Type B pancreatic cell (in vitro differentiated cells): ENCODE measurements around the gene MSMP. TPM values are rescaled to one million over a fixed set of nuclear protein-coding genes. Genes with fewer than 3 reads are reported as not detected.

Experiments
- DNase-seq: peaks from one replicate; pipeline ENCODE4 v3.0.0; 2021; ENCODE audit warnings: mixed read lengths; ENCODE audit not compliant: unreplicated experiment; ENCODE audit errors: extremely low spot score
- H3K27ac Mint-ChIP-seq: 2 replicates; pipeline ENCODE4 v1.8.0; 2021; ENCODE audit warnings: mild to moderate bottlenecking, mixed read lengths
- H3K27me3 Mint-ChIP-seq: 2 replicates; pipeline ENCODE4 v1.8.0; 2021; ENCODE audit warnings: mixed read lengths
- H3K36me3 Mint-ChIP-seq: 2 replicates; pipeline ENCODE4 v1.8.0; 2021; ENCODE audit warnings: mixed read lengths
- H3K4me1 Mint-ChIP-seq: one replicate; pipeline ENCODE4 v1.8.0; 2021; ENCODE audit warnings: mixed read lengths; ENCODE audit not compliant: unreplicated experiment
- H3K4me3 Mint-ChIP-seq: 2 replicates; pipeline ENCODE4 v1.8.0; 2021; ENCODE audit warnings: mild to moderate bottlenecking, mixed read lengths
- H3K9me3 Mint-ChIP-seq: 2 replicates; pipeline ENCODE4 v1.8.0; 2021; ENCODE audit warnings: mixed read lengths
- CTCF ChIP-seq: fragments of 200-600 bp; sonication (generic); conservative IDR thresholded peaks from 2 replicates; pipeline ENCODE4 v1.5.0; 2021; ENCODE audit warnings: antibody characterized with exemption, mild to moderate bottlenecking
- microRNA-seq: library from miRNA; unstranded; fragments of <30 nt; microRNA quantifications from one replicate; pipeline ENCODE4, GENCODE V29; 2020
- total RNA-seq: library from RNA; stranded (reverse); gene quantifications from 2 replicates; pipeline ENCODE4 v1.2.1, GENCODE V29; 2021; ENCODE audit warnings: low replicate concordance

The MSMP gene
- total RNA-seq, 1 donor from 2014 or later = not detected

DNA sequence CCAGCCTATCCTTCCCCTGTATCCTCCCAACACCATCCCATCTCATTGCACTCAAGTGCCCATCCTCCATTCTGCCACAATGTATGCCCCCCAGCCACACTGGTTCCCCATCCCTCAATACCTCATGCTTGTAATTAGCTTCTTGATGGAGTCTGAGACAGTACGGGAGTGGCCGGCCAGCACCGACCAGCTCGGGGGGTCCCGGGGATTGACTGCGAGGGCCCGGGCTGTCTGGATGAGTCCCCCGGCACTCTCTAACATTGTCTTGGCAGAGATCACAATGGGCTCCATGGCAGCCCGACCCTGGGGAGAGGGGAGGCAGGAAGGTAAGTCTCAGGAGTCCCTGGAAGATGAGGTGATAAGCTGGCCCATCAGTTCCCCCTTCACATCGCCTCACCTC lies 47.1 kb downstream of the MSMP start:
- Mint-ChIP-seq H3K9me3 (no peaks in the 10 kb centered on the region), H3K4me1 (no peaks in the 10 kb centered on the region), H3K27ac (no peak overlapping the region), H3K36me3 (peaks cover 46% of the 10 kb centered on the region), H3K27me3 (no peaks in the 10 kb centered on the region), H3K4me3 (no peak overlapping the region)
- no peak for TF ChIP-seq CTCF
- no peak for DNase-seq

DNA sequence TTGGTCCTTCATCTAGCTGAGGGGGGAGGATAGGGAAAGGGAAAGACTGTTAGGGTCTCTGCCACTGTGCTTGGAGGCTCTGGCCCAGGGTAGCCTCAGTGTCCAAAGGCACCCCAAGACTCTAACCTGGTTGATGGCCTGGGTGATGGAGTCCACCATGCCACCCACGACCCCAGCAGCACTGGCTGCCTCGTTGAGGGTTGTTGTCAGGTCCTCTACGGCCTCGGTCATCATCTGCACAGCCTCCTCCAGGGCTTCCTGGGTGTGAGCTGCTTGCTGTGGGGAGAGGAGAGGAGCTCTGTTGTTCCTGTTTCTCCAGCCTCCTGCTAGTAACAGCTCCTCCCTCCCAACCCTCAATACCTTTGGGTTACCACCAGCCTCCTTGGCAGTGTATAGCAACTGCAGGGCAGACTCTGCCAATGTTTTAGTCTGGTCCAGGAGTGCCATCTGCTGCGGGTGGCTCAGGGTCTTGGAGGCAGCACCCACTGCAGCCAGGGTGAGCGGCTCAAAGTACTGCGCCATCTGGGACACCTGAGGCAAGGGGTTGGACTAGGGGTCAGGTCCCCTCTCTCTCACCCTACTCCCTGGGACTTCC lies 48.1 kb downstream of the MSMP start:
- no peaks in the 10 kb centered on the region for H3K27me3 Mint-ChIP-seq
- no peaks in the 10 kb centered on the region for H3K9me3 Mint-ChIP-seq
- H3K36me3 Mint-ChIP-seq = peaks cover 45% of the 10 kb centered on the region
- no peak overlapping the region for H3K27ac Mint-ChIP-seq
- H3K4me3 Mint-ChIP-seq = no peak overlapping the region
- TF ChIP-seq CTCF = no peak
- H3K4me1 Mint-ChIP-seq = no peaks in the 10 kb centered on the region
- no peak for DNase-seq

DNA sequence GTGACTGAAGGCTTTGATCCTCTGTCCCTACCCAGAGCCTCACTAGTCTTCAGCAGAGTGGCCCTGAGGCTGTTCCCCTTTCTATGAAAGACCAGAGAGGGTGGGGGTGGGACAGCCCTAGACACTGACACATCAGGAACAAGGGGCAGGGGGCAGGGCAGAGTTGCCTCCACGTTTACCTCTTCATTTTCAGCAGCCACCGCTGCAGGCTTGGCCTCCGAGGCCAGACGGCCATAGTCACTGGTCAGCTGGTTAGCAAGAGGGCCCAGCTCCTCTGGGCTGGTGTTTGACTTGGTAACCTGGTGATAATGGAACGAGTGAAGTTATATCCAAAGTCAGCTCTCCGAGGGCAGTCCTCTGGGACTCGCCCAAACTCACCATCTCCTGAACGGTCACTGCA lies 48.7 kb downstream of the MSMP start:
- TF ChIP-seq CTCF = no peak
- no peak for DNase-seq
- H3K27ac Mint-ChIP-seq = no peak overlapping the region
- H3K27me3 Mint-ChIP-seq = no peaks in the 10 kb centered on the region
- peaks cover 40% of the 10 kb centered on the region for H3K36me3 Mint-ChIP-seq
- H3K9me3 Mint-ChIP-seq = no peaks in the 10 kb centered on the region
- H3K4me1 Mint-ChIP-seq = no peaks in the 10 kb centered on the region
- no peak overlapping the region for H3K4me3 Mint-ChIP-seq

DNA sequence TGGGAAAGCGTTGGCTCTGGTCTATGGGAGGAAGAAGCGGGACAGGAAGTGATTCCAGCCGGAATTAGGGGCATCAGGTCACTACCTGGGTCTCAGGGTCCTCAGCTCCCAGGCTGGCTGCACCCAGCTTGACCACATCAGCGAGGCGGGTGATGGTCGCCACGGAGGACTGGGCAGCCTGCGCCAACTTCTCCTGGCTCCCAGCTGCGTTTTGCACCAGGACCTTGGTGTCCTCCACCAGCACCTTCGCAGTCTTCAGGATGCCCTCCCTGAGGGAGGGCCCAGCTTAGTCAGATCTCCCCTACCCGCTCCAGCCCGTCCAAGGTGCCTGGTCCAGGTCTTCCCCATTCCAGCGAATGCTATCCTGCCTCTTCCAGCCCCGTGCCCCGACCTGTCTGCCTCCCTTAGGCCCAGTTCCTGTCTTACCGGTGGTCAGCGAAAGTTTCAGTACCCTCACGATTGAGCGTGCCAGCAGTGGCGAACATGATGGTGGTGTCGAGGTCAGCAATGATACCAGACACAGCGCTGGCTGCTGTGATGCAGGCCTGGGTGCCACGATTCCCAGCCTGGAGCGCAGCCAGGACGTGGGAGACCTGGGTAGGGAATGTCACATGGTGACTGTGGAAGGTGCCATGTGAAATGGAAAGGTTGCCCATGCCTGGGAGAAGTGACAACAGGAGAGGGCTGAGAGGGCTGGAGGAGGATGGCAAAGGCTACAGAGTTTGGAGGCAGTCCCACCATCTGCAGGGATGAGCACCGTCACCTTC lies 50.0 kb downstream of the MSMP start:
- no peak overlapping the region for H3K4me3 Mint-ChIP-seq
- H3K4me1 Mint-ChIP-seq = no peaks in the 10 kb centered on the region
- no peak for DNase-seq
- H3K27me3 Mint-ChIP-seq = no peaks in the 10 kb centered on the region
- no peaks in the 10 kb centered on the region for H3K9me3 Mint-ChIP-seq
- H3K27ac Mint-ChIP-seq = no peak overlapping the region
- no peak for TF ChIP-seq CTCF
- peaks cover 38% of the 10 kb centered on the region for H3K36me3 Mint-ChIP-seq

Small RNA genes within 50 kb of the gene (microRNA-seq; reads per million reads assigned to microRNA genes)
- gene MIR6852 (not detected), gene MIR6853 (not detected)

Other genes starting within 250 kb of the MSMP start
- 30.6 and 42.4 TPM in 2 replicates for gene TESK1, start 149.0 kb downstream of the MSMP start, total RNA-seq
- 1.5 and 2.8 TPM in 2 replicates for gene CD72, start 135.9 kb downstream of the MSMP start, total RNA-seq
- gene SIT1, start 103.3 kb downstream of the MSMP start, total RNA-seq = not detected in 2 replicates
- gene RMRP, start 96.3 kb downstream of the MSMP start, total RNA-seq = 16,039 and 18,328 TPM in 2 replicates
- gene CCDC107, start 96.0 kb downstream of the MSMP start, total RNA-seq = 15.6 and 17.2 TPM in 2 replicates
- 7.1 and 14.2 TPM in 2 replicates for gene ARHGEF39, start 89.1 kb downstream of the MSMP start, total RNA-seq
- 1.5 TPM in 1 of 2 replicates, not detected in the other for gene CA9, start 80.3 kb downstream of the MSMP start, total RNA-seq
- gene TPM2, start 64.4 kb downstream of the MSMP start, total RNA-seq = 17.7 and 241 TPM in 2 replicates
- gene TLN1, start 22.1 kb downstream of the MSMP start, total RNA-seq = 136 and 164 TPM in 2 replicates
- gene CREB3, start 21.6 kb downstream of the MSMP start, total RNA-seq = 29.1 and 36.4 TPM in 2 replicates
- gene GBA2, start 5.0 kb downstream of the MSMP start, total RNA-seq = 100 and 103 TPM in 2 replicates
- gene RGP1, start 5.0 kb downstream of the MSMP start, total RNA-seq = 35.0 and 35.7 TPM in 2 replicates
- 4.2 and 23.3 TPM in 2 replicates for gene NPR2, start 37.3 kb upstream of the MSMP start, total RNA-seq
- gene SPAG8, start 58.0 kb upstream of the MSMP start, total RNA-seq = 0.71 and 14.2 TPM in 2 replicates
- gene HINT2, start 60.8 kb upstream of the MSMP start, total RNA-seq = 41.7 and 51.1 TPM in 2 replicates
- 1.1 TPM in 1 of 2 replicates, not detected in the other for gene FAM221B, start 74.5 kb upstream of the MSMP start, total RNA-seq
- gene TMEM8B, start 75.0 kb upstream of the MSMP start, total RNA-seq = 13.8 and 27.2 TPM in 2 replicates
- not detected in 2 replicates for gene OR13J1, start 116.1 kb upstream of the MSMP start, total RNA-seq
- 0.40 TPM in 1 of 2 replicates, not detected in the other for gene HRCT1, start 151.9 kb upstream of the MSMP start, total RNA-seq
- not detected in 2 replicates for gene SPAAR, start 155.2 kb upstream of the MSMP start, total RNA-seq
- gene OR2S2, start 203.9 kb upstream of the MSMP start, total RNA-seq = not detected in 2 replicates